ENCODE data around the gene ARHGAP22.

ARHGAP22 gene

DNA sequence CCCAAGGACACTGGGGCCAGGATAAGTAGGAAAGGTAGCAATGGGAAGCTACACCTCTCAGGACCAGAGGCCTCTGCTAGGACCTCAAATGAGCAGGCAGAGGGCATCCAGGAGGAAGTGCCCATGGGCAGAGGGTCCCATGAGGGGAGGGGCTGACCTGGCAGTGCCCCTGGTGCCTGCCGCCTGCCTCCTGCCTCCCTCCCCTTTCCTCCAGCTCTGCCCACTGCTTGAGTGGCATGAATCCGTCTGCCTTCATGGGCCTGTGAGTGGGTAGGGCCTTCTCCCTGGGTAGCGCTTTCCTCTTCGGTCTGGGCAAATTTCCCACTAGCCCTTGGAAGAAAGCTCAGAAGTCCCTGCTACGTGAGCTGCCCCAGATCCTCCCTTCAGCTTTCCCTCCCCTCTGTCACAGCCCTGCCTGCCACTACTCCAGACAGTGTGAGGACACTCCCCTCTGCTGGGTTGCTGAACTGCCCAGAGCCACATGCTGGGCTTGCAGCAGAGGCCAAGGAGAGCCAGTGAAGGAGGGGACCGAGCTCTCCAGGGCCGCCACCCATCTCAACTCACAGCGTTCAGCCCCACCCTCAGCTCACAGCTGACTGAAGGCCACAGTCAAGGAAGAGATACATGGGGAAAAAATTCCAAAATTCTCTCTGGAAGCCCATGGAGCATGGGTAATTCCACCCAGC is 141.4 kb downstream of the ARHGAP22 start:
- DNase-seq (ENCODE audit: low read depth in 2 of 2): no peak

DNA sequence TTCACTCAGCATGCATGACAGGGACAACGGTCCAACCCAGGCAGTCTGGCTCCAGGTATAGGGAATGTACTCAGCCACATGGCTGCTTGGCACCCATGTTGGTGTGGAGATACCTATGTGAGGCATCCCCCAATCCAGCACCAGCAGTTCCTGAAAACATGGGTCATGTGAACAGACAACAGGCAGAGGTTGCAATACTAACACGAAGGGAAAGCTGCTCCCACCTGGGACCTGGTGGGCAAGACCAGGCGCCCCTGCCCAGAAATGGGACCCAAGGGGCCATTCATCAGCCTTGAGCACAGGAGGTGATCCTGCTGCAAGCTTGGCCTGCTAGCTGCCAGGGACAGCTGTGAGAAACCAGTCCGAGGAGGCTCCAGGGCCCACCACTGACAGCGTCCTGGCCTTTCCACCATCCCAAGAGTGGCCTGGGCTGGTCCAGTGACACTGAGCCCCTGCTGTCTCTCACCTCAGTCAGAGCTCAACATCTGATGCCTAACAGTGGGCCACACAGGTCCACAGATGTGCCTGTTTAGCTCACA is 142.3 kb downstream of the ARHGAP22 start:
- DNase-seq (ENCODE audit: low read depth in 2 of 2): no peak

DNA sequence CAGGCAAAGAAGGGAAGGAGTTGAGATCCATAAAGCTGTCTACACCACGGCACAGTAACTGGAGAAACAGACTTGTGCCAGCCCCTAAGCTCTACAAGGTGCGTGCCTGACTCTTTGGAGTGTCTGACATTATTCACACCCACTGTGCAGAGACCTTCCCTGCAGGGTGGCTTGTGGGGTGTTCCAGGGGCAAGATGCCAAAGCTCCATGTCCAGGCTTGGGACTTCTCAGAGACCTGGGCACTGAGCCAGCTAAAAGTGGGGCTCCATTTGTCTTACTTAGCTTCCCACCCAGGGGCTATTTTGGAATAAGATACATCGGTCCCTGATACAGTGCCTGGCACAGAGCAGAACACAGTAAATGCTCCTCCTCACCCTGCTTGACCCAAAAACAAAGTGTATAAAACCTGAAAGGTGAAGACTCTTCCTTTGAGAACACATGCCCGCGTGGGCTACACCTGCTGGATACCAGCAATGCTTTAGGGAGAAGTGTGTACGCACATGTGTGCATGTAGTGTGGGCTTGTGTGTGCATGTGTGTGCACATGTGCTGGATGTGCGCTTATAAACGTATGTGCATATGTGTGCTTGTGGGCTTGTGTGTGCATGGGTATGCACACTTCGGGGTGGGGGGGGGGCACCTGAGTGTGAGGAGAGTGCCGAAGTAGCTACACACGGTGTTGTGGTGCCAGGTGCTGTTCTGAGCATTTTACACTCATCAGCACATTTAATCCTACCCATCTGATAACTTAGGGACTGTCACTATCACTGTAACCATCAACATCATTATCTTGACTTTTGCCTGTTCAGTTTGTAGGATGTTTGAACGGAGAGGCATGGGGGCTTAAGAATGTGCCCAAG is 143.0 kb downstream of the ARHGAP22 start:
- DNase-seq (ENCODE audit: low read depth in 2 of 2): no peak

DNA sequence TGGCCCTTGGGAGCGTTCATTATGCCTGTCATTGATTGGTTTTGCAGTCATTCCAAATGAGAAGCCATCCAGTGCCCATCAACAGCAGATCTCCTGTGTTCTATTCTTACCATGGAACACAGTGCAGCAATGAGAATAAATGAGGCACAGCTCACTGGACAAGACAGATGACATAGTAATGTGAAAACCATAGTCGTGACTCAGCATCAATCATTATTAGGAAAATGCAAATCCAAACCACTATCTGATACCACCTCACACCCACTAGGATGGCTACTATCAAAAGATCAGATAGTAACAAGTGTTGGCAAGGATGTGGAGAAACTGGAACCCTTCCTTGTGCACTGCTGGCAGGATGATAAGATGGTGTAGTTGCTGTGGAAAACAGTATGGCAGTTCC is 144.7 kb downstream of the ARHGAP22 start:
- DNase-seq (ENCODE audit: low read depth in 2 of 2): no peak

DNA sequence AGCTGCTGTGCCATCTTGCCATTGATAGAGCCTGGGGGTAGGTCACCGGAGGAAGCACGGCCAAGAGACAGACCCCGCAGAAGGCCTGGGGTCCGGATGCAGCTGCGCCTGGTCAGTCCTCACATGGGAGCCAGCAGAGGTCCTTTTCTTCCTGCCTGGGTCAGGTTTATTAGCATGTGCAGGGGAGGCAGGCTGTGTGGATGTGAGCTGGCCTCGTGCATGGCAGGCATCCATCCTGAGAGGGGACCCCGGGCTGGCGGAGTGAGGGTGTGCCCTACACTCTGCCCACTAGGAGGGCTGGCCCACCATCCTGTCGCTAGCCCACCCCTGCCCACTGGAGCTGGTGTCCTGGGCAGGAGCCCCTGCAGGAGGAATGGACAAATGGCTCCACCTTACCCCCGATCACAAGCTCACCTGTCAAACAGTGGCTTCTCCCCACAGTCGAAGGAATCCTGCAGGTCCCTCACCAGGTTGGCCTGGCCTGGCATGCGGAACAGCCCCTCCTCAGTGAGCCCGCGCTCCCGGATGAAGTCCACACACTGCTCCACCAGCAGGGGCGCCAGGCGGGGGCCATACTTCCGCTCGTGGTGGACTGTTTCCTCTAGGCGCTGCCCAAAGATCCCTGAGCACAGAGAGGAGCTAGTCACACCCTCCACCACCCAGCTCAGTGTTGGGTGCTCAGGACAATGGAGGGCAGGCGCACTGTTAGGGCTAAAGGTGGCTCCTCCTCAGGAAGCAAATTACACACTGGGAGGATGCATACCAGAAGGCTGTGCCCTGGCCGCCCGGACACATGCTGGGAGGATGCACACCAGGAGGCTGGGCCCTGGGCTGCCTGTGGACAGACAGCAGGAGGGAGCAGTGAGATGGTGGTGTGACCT is 145.4 kb downstream of the ARHGAP22 start:
- DNase-seq (ENCODE audit: low read depth in 2 of 2): no peak

DNA sequence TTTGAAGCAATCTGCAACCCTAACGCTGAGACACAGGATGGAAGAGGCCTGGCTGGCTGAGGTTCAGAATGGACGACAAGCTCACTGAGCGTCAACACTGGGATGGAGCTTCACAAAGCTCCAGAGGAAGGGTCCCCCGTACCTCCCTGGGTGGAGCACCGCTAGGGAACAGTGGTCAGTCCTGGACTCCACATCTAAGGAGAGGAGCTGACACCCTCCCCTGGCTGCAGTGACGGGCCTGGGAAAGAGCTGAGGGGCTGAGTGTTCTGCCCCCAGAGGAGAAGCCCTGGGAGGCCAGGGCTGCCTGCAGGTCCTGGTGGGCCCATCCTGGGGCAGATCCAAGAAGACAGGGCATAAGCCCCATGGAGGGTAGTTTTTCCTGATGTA is 146.2 kb downstream of the ARHGAP22 start:
- no peak for DNase-seq (ENCODE audit: low read depth in 2 of 2)

DNA sequence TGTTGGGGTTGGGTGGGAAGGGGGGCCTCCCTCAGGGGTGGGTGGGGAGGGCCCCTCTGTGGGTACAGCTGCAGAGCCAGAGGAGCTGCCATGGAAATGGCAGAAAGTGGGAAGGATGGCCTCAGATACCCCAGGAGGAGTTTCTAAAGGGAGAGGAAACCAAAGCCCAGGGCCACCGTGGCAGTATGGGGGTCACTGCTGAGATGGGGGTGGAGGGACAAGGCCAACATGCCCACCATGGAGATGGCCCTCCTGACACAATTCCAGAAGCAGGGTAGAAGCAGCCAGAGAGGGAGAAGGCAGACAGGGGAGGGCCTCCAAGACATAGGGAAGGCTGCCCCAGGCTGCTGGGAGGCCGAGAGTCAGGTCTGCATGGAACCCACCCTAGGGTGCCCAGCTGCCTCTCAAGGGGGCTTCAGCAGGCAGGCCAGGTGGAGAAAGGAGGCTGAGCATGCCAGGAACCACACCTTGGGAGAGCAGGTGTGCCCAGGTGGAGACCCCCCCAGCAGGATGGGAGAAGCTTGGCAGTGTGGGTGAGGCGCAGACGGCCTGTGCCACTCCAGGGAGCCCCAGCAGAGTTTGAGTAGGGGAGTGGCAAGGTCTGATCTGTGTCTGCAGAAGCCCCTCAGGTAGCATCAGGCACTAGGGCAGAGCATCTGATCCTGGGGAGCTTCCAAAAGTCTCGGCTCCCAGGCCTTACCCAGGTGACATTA is 146.8 kb downstream of the ARHGAP22 start:
- DNase-seq (ENCODE audit: low read depth in 2 of 2): no peak

DNA sequence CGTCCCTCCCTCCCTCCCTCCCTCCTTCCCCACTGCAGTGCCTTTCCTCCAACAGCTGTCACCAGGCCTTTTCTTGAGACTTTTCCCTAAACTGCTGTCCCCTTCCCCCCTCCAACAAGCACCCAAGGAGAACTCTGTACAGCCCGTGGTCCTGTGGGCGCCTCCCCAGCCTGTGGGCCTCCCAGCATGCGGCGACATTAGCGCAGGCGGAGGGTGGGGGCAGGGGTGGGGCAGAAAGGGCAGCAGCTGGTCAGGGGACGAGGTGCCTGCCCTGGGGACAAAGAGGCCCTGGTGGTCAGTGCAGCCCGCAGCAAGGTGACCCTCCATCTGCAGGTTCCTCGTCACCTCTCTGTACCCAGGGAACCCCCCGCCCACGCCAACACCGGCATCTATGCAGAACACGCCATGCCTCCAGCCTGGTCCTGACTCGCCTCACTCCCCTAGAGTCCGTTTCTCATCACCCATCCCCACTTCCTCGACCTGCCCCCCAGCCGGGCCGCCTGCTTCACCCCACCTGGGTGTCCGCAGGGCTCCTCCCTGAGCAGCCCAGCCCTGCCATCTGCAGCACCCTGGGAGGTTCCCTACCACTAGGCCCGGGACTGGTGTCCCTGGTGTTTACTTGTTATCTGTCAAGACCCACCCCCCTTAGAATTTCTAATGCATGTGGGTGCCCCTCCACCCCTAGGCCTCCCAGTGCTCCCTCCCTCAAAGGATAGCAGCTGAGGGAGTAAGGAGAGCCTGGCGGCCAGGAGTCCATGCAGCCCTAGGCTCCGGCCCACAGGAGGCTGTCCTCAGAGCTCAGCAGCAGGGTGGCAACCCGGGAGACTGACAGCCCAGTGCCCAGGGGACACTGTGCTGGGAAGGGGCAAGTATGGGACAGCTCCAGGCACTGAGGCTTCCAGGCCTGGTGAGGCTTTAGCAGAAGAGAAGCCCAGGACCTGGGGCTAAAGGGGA is 147.8 kb downstream of the ARHGAP22 start:
- DNase-seq (ENCODE audit: low read depth in 2 of 2): no peak

DNA sequence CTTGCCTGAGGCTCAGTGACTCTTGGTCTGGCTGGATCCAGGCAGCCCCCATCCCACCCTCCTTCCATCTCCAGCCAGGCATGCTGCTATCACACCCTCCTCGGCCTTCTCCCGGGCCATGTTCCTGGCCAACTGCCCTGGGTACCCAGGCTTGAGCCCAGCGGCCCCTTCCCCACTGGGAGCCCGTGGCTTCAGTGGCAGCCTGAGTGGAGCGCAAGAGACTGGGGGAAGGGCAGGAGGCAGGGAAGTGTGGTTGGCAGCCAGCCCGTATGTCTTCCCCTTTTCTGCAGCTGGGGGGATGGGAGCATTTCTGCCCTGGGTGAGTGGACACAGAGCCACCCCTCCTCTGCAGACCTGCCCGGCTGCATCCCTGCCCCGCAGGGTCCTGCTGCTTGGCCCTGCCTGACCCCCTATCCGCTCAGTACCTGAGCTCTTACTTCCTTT is 148.5 kb downstream of the ARHGAP22 start:
- DNase-seq (ENCODE audit: low read depth in 2 of 2): no peak

DNA sequence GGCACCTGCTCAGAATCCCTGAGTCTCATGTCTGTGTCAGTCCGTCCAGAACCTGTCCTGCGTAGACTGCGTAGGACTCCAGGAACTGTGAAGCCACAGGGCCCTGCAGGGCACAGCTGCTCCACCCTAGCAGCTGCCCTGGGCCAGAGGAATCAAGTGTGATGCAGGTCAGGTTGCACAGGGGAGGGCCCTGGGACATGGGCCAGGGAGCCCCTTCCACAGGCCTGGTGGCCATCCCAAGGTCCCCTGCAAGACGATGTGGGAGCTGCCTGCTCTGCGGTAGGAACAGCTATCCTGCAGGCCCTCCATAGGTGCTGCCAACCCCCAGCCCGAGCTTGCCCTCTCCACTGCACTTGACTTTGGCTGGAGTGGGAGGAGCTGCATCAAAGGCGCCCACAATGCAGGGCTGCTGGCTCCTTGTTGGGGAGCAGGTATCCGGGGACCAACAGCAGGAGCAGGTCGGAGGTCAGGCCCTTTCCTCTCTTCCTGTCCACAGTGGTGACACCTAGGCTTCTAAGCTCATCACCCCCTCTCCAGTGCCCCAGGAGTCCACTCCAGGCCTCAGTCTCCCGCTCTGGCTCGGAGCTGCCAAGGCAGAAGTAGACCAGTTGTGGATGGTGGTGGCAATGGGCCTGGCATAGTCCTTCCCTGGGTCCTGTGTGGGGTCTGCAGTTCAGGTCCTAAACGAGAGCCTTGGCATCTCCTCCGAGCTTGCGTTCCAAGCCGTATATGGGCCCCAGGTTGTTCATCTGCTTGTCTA is 149.3 kb downstream of the ARHGAP22 start:
- DNase-seq (ENCODE audit: low read depth in 2 of 2): no peak

DNA sequence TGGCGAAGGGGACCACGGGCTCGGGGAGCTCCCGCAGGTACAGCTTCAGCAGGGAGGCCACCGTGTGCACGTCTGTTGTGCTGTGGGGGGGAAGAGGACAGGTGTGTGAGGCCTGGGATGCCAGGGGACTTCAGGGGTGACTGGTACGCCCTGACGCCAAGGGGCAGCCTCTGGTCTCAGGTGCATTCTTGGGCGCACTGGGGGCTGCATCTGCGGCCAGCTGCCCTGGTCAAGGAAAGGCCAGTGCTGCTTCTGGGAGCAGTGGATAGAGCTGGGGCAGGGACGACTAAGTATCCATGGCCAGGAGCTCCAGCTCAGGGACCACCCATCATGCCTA is 149.8 kb downstream of the ARHGAP22 start:
- no peak for DNase-seq (ENCODE audit: low read depth in 2 of 2)

DNA sequence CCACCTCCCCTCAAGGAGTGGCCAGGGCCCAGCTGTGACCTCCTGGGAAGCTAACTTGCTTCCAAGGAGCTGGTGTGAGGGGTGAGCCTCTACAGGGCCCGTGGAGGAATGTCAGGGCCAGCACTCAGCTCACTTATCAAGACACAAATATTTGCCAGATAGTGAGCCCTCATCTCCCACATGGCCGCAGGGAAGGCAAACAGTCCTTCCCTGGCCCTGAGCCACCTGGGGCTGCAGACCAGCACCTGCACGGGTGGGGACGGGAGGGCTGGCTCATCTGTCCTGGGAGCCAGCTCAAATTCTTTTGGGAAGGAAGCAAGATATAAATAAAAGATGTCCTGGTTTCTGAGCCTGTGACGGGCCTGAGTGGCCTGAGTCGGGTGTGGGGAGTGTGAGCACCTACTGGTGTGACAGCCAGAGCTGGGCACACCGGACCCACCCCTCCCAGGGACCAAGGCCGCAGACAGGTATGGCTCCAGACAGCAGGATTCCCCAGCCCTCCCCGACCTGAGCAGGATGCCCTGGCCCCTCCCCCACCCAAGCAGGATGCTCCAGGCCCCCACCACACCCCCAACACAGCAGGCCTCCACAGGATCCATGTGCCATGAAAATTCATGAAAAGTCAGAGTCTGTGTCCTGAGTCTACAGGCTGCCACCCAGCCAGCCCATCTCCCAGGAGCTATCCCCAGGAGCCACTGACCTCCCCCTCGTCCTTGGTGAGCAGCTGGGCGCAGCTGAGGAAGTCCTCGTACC is 150.4 kb downstream of the ARHGAP22 start:
- DNase-seq (ENCODE audit: low read depth in 2 of 2): no peak

DNA sequence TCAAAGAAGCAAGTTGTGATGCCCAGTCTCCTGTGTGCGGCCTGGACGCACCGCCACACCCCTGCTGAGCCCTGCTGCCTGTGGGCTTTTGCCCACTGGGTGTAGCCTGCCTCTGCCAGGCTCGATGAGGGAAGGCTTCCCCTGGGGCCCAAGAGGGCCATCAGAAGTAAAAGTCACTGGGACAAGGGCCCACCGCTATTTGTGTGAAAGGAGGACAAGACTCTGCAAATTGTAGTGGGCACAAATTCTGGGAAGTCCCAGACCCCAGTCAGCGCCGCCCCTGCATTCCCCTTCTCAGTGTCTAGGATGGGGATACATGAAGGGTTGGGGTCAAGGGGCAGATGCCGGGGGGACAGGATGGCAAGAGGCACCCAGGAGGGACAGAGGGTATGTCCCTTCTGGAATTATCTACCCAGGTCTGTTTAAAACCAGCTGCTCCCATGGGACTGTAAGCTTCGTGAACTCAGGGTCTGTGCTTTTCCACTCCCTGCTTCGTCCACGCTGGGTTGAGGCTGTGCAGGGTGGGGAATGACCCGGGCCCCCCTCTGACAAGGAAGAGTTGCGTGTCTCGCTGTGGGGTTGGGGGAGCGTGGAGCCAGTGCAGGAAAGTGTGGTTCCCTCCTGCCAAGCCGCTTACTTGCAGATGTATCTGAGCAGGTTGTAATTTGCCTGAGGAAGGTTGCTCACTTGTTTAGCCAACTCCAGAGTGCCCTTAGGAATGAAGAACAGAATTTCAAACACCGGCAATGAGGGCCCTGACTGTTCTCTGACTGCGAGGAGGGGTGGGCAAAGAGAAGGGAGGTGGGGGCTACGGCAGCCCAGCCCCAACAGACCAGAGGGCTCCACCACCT is 151.2 kb downstream of the ARHGAP22 start:
- DNase-seq (ENCODE audit: low read depth in 2 of 2): no peak

DNA sequence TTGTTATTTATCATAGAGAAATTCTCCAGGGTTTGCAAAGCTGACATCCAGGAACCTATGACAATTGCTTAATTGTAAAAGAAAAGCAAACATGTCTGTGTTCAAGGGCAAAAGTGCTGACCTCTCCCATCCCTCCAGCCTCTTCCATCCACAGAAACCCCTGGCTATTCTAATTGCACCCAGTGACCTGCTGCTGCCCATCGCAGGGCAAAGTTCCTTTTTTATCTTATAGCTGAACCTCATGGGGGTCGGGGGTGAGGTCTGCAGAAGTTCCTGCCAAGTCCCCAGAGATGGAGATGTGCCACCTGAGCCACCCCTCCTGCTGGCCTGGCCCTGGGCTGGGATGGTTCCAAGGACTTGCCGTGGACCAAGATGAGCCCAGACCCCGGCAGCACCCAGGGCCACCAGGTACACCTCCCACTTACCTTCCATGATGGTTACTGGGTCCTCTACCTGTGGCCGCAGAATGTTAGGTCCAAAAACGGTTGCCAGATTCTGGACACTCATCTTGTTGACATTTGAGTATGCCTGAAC is 151.9 kb downstream of the ARHGAP22 start:
- DNase-seq (ENCODE audit: low read depth in 2 of 2): no peak

DNA sequence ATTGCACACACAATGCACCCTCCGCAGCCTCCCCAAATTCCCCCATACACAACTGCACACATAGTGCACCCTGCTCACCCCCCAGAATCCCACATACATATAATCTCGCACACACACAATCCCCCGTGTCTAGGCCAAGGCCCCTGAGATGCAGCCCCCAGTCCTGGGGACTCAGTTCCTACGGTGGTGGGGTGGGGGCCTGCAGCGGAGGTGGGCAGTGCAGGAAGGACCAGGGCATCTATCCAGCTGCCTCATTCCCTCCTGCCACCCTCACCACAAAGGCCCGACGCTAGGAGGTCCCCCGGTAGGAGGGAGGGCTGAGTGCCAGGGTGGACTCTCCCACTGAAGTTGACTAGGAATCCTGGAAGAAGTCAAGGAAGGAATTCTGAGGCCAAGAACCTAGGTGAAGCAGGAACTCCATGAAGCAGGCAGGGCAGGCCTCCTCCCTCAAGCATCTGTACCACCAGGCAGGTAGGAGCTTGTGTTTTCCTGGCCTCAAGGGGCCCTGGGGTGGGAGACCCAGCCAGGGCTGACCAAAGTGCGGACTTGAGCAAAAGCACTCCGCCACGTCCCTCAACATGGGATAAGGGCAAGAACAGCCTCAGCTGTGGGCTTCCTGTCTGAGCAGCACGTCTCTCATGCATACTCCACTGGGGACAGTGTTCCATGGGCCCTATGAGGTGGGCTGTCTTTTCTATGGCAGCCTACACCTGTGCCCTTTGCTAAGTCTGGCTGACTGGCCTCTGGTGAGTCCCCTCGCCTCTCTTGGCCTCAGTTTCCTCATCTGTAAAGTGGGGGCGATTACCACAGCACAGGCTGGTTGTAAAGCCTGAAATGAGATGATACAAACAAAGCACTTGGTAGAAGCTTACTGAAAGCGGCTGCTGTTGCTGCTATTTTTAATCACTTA is 152.6 kb downstream of the ARHGAP22 start:
- DNase-seq (ENCODE audit: low read depth in 2 of 2): no peak

DNA sequence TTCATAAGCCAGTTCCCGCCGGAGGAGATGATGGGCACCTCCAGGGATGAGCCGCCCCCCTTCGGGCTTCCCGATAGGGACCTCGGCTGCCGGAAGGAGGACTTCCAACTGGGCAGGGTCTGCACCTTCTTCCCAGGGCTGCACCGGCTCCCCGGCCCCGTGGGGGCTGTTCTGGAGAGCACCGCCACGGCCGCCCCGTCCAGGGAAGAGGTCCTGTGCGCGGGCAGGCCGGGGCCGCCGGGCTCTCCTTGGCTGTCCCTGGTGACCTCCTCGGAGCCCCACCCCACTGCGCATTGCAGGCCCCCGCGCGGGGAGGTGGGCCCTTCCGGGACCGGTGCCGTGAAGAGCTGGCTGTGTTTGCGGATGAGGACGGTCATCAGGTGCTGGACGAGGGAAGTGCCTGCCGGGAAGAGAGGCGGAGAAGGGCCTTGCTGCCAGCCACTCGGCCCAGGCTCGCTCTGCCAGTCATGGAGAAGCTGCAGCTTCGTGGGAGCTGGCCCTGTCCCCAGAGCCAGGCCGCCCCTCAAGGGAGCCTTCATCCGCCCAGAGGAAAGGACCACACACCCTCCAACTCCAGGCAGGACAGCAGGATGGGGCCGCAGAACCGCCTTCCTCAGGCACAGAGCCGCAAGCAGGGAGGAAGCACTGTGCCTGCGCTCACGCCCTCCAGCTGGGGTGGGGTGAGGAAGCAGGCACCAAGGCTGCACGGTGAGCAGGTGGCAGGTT is 154.0 kb downstream of the ARHGAP22 start:
- no peak for DNase-seq (ENCODE audit: low read depth in 2 of 2)

Measured in fibroblast of skin of left biceps (primary cell).